ENCODE results near the gene TBC1D9B. TPM values are rescaled to one million over a fixed set of nuclear protein-coding genes. Genes with fewer than 3 reads are reported as not detected.
A peak's percentile ranks its signal among the peaks of the same experiment; 100 is the strongest.

The TBC1D9B gene
- total and polyA plus RNA-seq, 2 of the 13 experiments (the other 11 are each of a cell fraction or from before 2014, with no cell fraction given): 35.0 to 50.0 TPM

- no peak for TF ChIP-seq HMGXB3 (CRISPR knock-in tag; IDR thresholded peaks at IDR 0.05; ENCODE audit: borderline replicate concordance)
- no peak for TF ChIP-seq TMF1 (CRISPR knock-in tag; IDR thresholded peaks at IDR 0.05; ENCODE audit: low read depth)
Observed at GRCh38 chr5:179862891-179863290, 44.8 kb downstream of the TBC1D9B start (continued).

GRCh38 chr5:179862296-179862695 is 45.4 kb downstream of the TBC1D9B start:
- no peaks in the 10 kb centered on the region for H3K27me3 ChIP-seq (ENCODE audit: control insufficient read depth in 1 of 2, insufficient read depth in 2 of 2, low read length in 2 of 2)
- no peaks in the 10 kb centered on the region for H3K9me3 ChIP-seq (ENCODE audit: low read length)
- no TSS peak for BruUV-seq (replicated peaks)
- H4K20me1 ChIP-seq (ENCODE audit: insufficient read depth, low read length): no peaks in the 10 kb centered on the region
- H2AFZ ChIP-seq (ENCODE audit: low read length): no peak overlapping the region
- FAIRE-seq: no peak
- no peak overlapping the region for H3K4me3 ChIP-seq (replicated peaks in 1 of 3; ENCODE audit: insufficient read depth in 1 of 3, low read depth in 2 of 3, low read length in 3 of 3)
- H3K9ac ChIP-seq (ENCODE audit: insufficient read depth, low read depth, low read length): no peak overlapping the region
- ChIA-PET CTCF (ENCODE audit: low intra/inter-chr PET ratio, low total read pairs) (no interaction called here), POLR2A (no interaction called here)
- no peak for TF ChIP-seq DNMT1 (CRISPR knock-in tag; IDR thresholded peaks at IDR 0.05)
- no peak for TF ChIP-seq DPF2 (CRISPR knock-in tag; IDR thresholded peaks at IDR 0.05; ENCODE audit: borderline replicate concordance, low read depth)
- no peak for TF ChIP-seq ZBTB8A (CRISPR knock-in tag; IDR thresholded peaks at IDR 0.05; ENCODE audit: borderline replicate concordance, low read depth)
- TF ChIP-seq ZC3H13 (CRISPR knock-in tag; IDR thresholded peaks at IDR 0.05): peak; percentile 48; the same call in 1 of the 2 replicates
- no peak for TF ChIP-seq KAT7 (CRISPR knock-in tag; IDR thresholded peaks at IDR 0.05; ENCODE audit: borderline replicate concordance)
- no peak for TF ChIP-seq BRCA1 (CRISPR knock-in tag; IDR thresholded peaks at IDR 0.05)
- ATAC-seq: no peak
- no peak overlapping the region for H3K4me2 ChIP-seq (ENCODE audit: low read depth, low read length)
- 100% methylated on average over 1 of the region's 2 CpGs for WGBS (ENCODE audit: low lambda C conversion rate)
- no peak for DNase-seq (ENCODE audit: low spot score)
- H3K27ac ChIP-seq (ENCODE audit: extremely low read length, insufficient read depth, low read length): no peak overlapping the region
- H3K4me1 ChIP-seq (ENCODE audit: insufficient read depth, low read length): peaks cover 17% of the 10 kb centered on the region
- peaks cover 17 to 24% of the 10 kb centered on the region in 2 experiments; a peak in 4 of 5 replicates for H3K36me3 ChIP-seq (replicated peaks in 1 of 2; ENCODE audit: control insufficient read depth in 1 of 2, insufficient read depth in 2 of 2, low read length in 2 of 2)
- in situ Hi-C loops (cut with HindIII; ENCODE audit: extremely low pct_ligation_motif_present, low pct_unique_long_range_greater_than_20kb): no loop called here
- intact Hi-C loops (cut with micrococcal nuclease; ENCODE audit: unreplicated experiment): no loop called here
- peaks cover 5% of the 10 kb centered on the region for H3K79me2 ChIP-seq (ENCODE audit: insufficient read depth, low read length)

Measured in HepG2 (cell line).